K562 (cell line): ENCODE results near the gene MBIP. TPM values are rescaled to one million over a fixed set of nuclear protein-coding genes. Genes with fewer than 3 reads are reported as not detected.

Source experiments
- ATAC-seq: fragments of 200-7000 bp; cut with Tn5 transposase; 3 replicates; pipeline ENCODE4 v1.9.1; 2020; ENCODE audit warnings: moderate library complexity
- BruUV-seq: library from RNA; stranded (reverse); fragments of 400-500 nt; replicated peaks from 2 replicates; lab custom pipeline; 2021; lab: Mats Ljungman, UMichigan
- CTCF ChIA-PET: fragments of 300-600 bp; formaldehyde crosslinking; extraction: SDS; loops from one replicate; lab custom pipeline; 2021; ENCODE audit warnings: low intra/inter-chr PET ratio; lab: Yijun Ruan, JAX
- POLR2A ChIA-PET: fragments of 300-600, 350-650 bp; sonication (Branson Sonifier 250); formaldehyde crosslinking; extraction: SDS; loops from one replicate; lab custom pipeline; 2021; ENCODE audit warnings: antibody characterized with exemption, inconsistent platforms; lab: Yijun Ruan, JAX
- DNase-seq, 4 experiments: peaks; one replicate each; pipeline versions ENCODE4 v3.0.0 to v3.0.0-alpha.2; 2011 to 2018; ENCODE audit warnings: low spot score in 3 of 4, mixed read lengths in 3 of 4; ENCODE audit errors: extremely low read depth in 1 of 4
- FAIRE-seq: peaks from 2 replicates; lab custom pipeline; 2011; peaks lifted over from hg19 to GRCh38; lab: Jason Lieb, UNC
- H2AFZ ChIP-seq: 2 replicates; pipeline ENCODE4 v1.6.0; 2011; ENCODE audit warnings: low read depth, low read length, control low read depth, inconsistent platforms
- H3K27ac ChIP-seq: fragments of 200-600 bp; 3 replicates; pipeline ENCODE4 v1.8.0; 2011; ENCODE audit warnings: low read depth, mild to moderate bottlenecking, control low read depth, inconsistent platforms, low read length, moderate library complexity, mixed read lengths; ENCODE audit errors: extremely low read depth
- H3K27me3 ChIP-seq, 2 experiments: fragments of 300-600 bp in 1 of 2; 2 replicates in 1 of 2; 3 replicates in 1 of 2; pipeline versions ENCODE4 v1.6.0 to v1.8.0; 2011; ENCODE audit warnings: inconsistent platforms in 2 of 2, low read length in 2 of 2, mild to moderate bottlenecking in 1 of 2, mixed read lengths in 1 of 2, moderate library complexity in 1 of 2; ENCODE audit not compliant: control insufficient read depth in 2 of 2, insufficient read depth in 2 of 2
- H3K36me3 ChIP-seq: fragments of 300-600 bp; 3 replicates; pipeline ENCODE4 v1.8.0; 2011; ENCODE audit warnings: mild to moderate bottlenecking, low read length, inconsistent platforms; ENCODE audit not compliant: control insufficient read depth, insufficient read depth
- H3K4me1 ChIP-seq, 2 experiments: fragments of 200-600 bp in 1 of 2; replicated peaks in 1 of 2; 2 replicates in 1 of 2; 3 replicates in 1 of 2; pipeline versions ENCODE4 v1.5.1 to v1.8.0; 2011; ENCODE audit warnings: inconsistent platforms in 2 of 2, low read length in 2 of 2, mild to moderate bottlenecking in 1 of 2, mixed read lengths in 1 of 2, moderate library complexity in 1 of 2; ENCODE audit not compliant: control insufficient read depth in 2 of 2, insufficient read depth in 2 of 2
- H3K4me2 ChIP-seq: 2 replicates; pipeline ENCODE4 v1.6.1; 2011; ENCODE audit warnings: low read length, control low read depth, inconsistent platforms, mixed read lengths; ENCODE audit not compliant: insufficient read depth
- H3K4me3 ChIP-seq: fragments of 200-600 bp; sonication (generic), shearing (Covaris generic); 2 replicates; pipeline ENCODE4 v1.5.1; 2016; ENCODE audit warnings: control low read depth, inconsistent platforms
- H3K79me2 ChIP-seq: fragments of 200-600 bp; 3 replicates; pipeline ENCODE4 v1.8.0; 2011; ENCODE audit warnings: low read length, inconsistent platforms; ENCODE audit not compliant: control insufficient read depth, insufficient read depth
- H3K9ac ChIP-seq, 2 experiments: 2 replicates each; pipeline versions ENCODE4 v1.6.0 to v1.6.1; 2011; ENCODE audit warnings: low read depth in 2 of 2, low read length in 2 of 2, control low read depth in 1 of 2, inconsistent platforms in 1 of 2, mild to moderate bottlenecking in 1 of 2, mixed read lengths in 1 of 2; ENCODE audit not compliant: insufficient read depth in 1 of 2
- H3K9me1 ChIP-seq: one replicate; pipeline ENCODE4 v1.6.0; 2011; ENCODE audit warnings: inconsistent platforms, mild to moderate bottlenecking, low read length, moderate library complexity; ENCODE audit not compliant: control insufficient read depth, insufficient read depth
- H3K9me3 ChIP-seq: replicated peaks from 2 replicates; pipeline ENCODE4 v1.5.1; 2011; ENCODE audit warnings: low read depth, low read length, inconsistent platforms; ENCODE audit not compliant: control insufficient read depth, insufficient read depth
- H4K20me1 ChIP-seq: replicated peaks from 2 replicates; pipeline ENCODE4 v1.6.1; 2011; ENCODE audit warnings: low read length, inconsistent platforms, mixed read lengths; ENCODE audit not compliant: control insufficient read depth, insufficient read depth
- L3MBTL2 ChIP-seq: fragments of 450-650 bp; IDR thresholded peaks from 2 replicates; pipeline ENCODE4 v1.6.1; 2016; ENCODE audit warnings: mild to moderate bottlenecking, moderate library complexity
- POLR3A ChIP-seq: IDR thresholded peaks from 2 replicates; pipeline ENCODE4 v1.6.1; 2011; ENCODE audit warnings: borderline replicate concordance, mild to moderate bottlenecking, moderate library complexity; ENCODE audit not compliant: insufficient read length, insufficient read depth; ENCODE audit errors: extremely low read depth
- SMAD2 ChIP-seq: fragments of 150-350 bp; IDR thresholded peaks from 2 replicates; pipeline ENCODE4 v1.6.1; 2014; ENCODE audit warnings: low read depth, mild to moderate bottlenecking, low read length
- whole genome bisulfite sequencing: fragments of 100-300 bp; shearing (Covaris generic); methylation state at CpG from one replicate; pipeline ENCODE4 v1.1.6; 2016; ENCODE audit warnings: low coverage, mixed read lengths; ENCODE audit not compliant: insufficient coverage; ENCODE audit errors: missing lambda C conversion rate; 5-methylcytosine and 5-hydroxymethylcytosine counted together
- in situ Hi-C: fragments of 300-500 bp; cut with MboI; formaldehyde crosslinking; loops from 4 replicates; pipeline ENCODE4 v1.15.0; 2018; ENCODE audit warnings: inconsistent platforms, mixed read lengths
- intact Hi-C: fragments of 100-400 bp; cut with micrococcal nuclease; formaldehyde crosslinking; loops from 2 replicates; pipeline ENCODE4 v1.14.2; 2022
- polyA plus RNA-seq, 8 experiments: library from polyadenylated mRNA; depleted of rRNA in 4 of 8; stranded (reverse) in 5 of 8; unstranded in 3 of 8; fragments of >200 nt; fragmentation: Nextera tagmentation in 2 of 8; fragmentation: Illumina TruSeq in 1 of 8; extraction: Ambion mirVana in 2 of 8; extraction: Trizol in 1 of 8; gene quantifications; 2 replicates each; pipeline versions ENCODE4 v1.2.1 to v1.2.3, GENCODE V29; 2011 to 2014; ENCODE audit warnings: inconsistent platforms in 1 of 8, missing spikeins in 1 of 8
- total RNA-seq, 7 experiments: library from RNA; depleted of rRNA in 6 of 7; stranded (reverse); fragments of >200 nt in 6 of 7; fragmentation: Illumina TruSeq in 2 of 7; extraction: Trizol in 2 of 7; gene quantifications; 2 replicates each; pipeline versions ENCODE4 v1.2.1 to v1.2.3, GENCODE V29; 2011 to 2021; ENCODE audit warnings: low replicate concordance in 1 of 7
- TF ChIP-seq, protein P1 (sequence below): sonication (generic); formaldehyde crosslinking; IDR thresholded peaks from 2 replicates; pipeline ENCODE4 v1.8.0; 2022; ENCODE audit warnings: mild to moderate bottlenecking, low read depth, missing genetic modification reagents

The MBIP gene
- total and polyA plus RNA-seq, 9 of the 15 experiments (the other 6 are each of a cell fraction or from before 2014, with no cell fraction given) = 8.4 to 31.1 (median 19.4) TPM

DNA sequence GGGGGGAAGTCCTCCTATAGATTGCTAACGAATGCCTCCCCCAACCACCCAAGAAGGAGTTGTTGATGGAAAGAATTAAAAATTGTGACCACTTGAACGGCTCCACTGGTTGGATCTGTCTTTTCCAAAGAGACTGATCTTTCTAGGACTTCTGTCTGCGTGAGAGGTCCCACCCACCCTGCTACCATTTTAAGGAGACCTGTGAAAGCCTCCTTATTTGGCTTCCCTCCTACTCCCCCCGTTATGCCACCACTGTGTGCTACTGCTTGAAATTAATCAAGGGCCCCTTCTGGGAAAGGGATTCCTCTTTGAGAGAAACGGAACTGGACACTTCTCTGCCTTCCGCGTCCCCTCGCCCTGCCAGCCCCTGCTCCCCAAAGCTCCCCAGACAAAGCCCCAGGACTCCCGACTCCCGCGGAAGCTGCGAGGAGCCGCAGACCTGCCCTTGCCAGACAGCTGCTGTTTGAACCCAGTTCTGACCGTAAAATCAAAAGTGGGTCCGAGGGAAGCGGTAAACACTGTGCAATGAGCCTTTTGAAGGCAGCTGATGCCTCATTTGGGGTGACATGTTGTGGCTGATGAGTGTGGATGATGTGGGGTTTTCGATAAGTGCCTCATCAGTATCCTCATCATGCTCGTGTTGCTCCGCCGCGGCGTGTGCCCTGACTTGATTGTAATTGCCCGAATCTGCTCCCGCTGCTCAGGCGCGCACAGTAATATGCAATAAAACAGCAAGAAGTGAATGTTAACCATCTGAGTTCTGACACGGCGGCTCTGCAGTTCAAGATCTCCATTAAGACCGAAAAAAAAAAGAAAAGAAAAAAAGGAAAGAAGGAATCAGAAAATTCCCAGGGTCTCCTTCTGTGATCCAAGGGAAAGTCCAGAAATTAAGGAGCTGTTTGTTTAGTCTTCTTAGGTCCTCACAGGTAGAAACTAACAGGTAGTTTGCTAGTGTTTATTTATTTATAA lies 48.2 kb downstream of the MBIP start:
- ChIA-PET POLR2A (interaction anchor here (0.6 to 1.2 kb wide), 3 partner anchors 17 to 45 kb away, joined by 3 to 4 read pairs (median 4); no protein-coding TSS in a partner anchor), CTCF (no interaction called here)
- DNase-seq (no peak), FAIRE-seq (no peak), ATAC-seq (peak; percentile 43)
- H3K9me3 ChIP-seq = no peaks in the 10 kb centered on the region
- H3K9ac ChIP-seq = 0 out of 4 replicates have a peak overlapping the region, but pooled peaks of 1 of the 2 experiments have one; percentile 55
- no peak overlapping the region for H3K27ac ChIP-seq
- H3K9me1 ChIP-seq = no peaks in the 10 kb centered on the region
- no peaks in the 10 kb centered on the region for H4K20me1 ChIP-seq
- peak overlapping the region; percentile 73 for H2AFZ ChIP-seq
- TF ChIP-seq POLR3A (no peak), SMAD2 (no peak)
- no peaks in the 10 kb centered on the region for H3K79me2 ChIP-seq
- H3K4me2 ChIP-seq = peak overlapping the region; percentile 58
- H3K36me3 ChIP-seq = no peaks in the 10 kb centered on the region
- 0 out of 2 replicates have a peak overlapping the region, but pooled peaks have one; percentile 4 for H3K4me3 ChIP-seq
- in situ Hi-C loops = no loop called here
- peaks cover 0 to 4% of the 10 kb centered on the region in 2 experiments; a peak in 3 of 5 replicates for H3K4me1 ChIP-seq
- 50% methylated on average over 28 of the region's 29 CpGs for WGBS
- no peaks in the 10 kb centered on the region for H3K27me3 ChIP-seq
- intact Hi-C loops = no loop called here
- BruUV-seq = no TSS peak

DNA sequence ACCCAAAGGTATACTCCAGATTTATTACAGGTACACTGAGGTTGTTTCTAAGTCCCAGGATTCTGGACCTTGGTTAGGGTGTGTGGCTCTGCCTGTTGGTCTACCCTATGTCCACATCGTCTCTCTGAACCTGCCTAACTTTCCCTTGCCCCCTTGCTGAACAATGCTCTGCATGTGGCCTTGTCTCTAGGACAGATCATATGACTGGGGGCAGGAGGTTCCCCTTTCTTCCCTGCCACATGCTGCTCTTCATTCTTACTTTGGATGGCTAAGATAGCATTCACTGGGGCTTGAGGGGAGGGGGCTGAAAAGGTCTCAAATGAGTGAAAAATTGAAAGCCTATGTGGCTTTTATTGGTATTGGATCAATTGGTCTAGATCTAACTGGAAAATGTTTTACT lies 49.2 kb downstream of the MBIP start:
- H3K4me2 ChIP-seq = no peak overlapping the region
- no peak for DNase-seq
- H2AFZ ChIP-seq = peak overlapping the region; percentile 49; the same call in 1 of the 2 replicates
- H3K9me3 ChIP-seq = peaks cover 1% of the 10 kb centered on the region; the same call in 1 of the 2 replicates
- H3K4me3 ChIP-seq = no peak overlapping the region
- no peaks in the 10 kb centered on the region for H3K79me2 ChIP-seq
- in situ Hi-C loops = no loop called here
- H3K27ac ChIP-seq = no peak overlapping the region
- no peak overlapping the region for H3K9ac ChIP-seq
- ChIA-PET POLR2A (interaction anchor here (0.6 to 1.2 kb wide), 3 partner anchors 20 to 331 kb away, joined by 3 to 4 read pairs (median 3); no protein-coding TSS in a partner anchor), CTCF (no interaction called here)
- FAIRE-seq = peak; percentile 26
- intact Hi-C loops = no loop called here
- H3K4me1 ChIP-seq = peaks cover 0 to 4% of the 10 kb centered on the region in 2 experiments; a peak in 4 of 5 replicates
- no peaks in the 10 kb centered on the region for H3K36me3 ChIP-seq
- BruUV-seq = no TSS peak
- H3K27me3 ChIP-seq = no peaks in the 10 kb centered on the region
- H3K9me1 ChIP-seq = no peaks in the 10 kb centered on the region
- peak; percentile 34 for ATAC-seq
- WGBS = 0% methylated on average over 1 of the region's 1 CpG
- H4K20me1 ChIP-seq = no peaks in the 10 kb centered on the region
- TF ChIP-seq, protein P1, sequence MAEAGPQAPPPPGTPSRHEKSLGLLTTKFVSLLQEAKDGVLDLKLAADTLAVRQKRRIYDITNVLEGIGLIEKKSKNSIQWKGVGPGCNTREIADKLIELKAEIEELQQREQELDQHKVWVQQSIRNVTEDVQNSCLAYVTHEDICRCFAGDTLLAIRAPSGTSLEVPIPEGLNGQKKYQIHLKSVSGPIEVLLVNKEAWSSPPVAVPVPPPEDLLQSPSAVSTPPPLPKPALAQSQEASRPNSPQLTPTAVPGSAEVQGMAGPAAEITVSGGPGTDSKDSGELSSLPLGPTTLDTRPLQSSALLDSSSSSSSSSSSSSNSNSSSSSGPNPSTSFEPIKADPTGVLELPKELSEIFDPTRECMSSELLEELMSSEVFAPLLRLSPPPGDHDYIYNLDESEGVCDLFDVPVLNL = no peak
- TF ChIP-seq L3MBTL2 = peak; percentile 73
